ENCODE measurements around the gene SEMA5A.

Gene SEMA5A

GRCh38 chr5:9196403-9197227, 349.3 kb downstream of the SEMA5A start:
- DNase-seq: no peak

- DNase-seq: no peak
Observed at GRCh38 chr5:9194509-9194908, 351.4 kb downstream of the SEMA5A start.

GRCh38 chr5:9192266-9192665, 353.6 kb downstream of the SEMA5A start:
- DNase-seq: no peak

- no peak for DNase-seq
Observed at GRCh38 chr5:9189681-9190080, 356.2 kb downstream of the SEMA5A start.

GRCh38 chr5:9188956-9189355, 356.9 kb downstream of the SEMA5A start:
- DNase-seq: no peak

GRCh38 chr5:9188131-9188530, 357.7 kb downstream of the SEMA5A start:
- DNase-seq: no peak

- DNase-seq: no peak
Observed at GRCh38 chr5:9187614-9188013, 358.3 kb downstream of the SEMA5A start.

- DNase-seq: no peak
Observed at GRCh38 chr5:9186069-9186468, 359.8 kb downstream of the SEMA5A start.

- DNase-seq: no peak
Observed at GRCh38 chr5:9183992-9184391, 361.9 kb downstream of the SEMA5A start.

- no peak for DNase-seq
Observed at GRCh38 chr5:9182899-9183695, 362.8 kb downstream of the SEMA5A start.

GRCh38 chr5:9176641-9177040, 369.2 kb downstream of the SEMA5A start:
- no peak for DNase-seq

GRCh38 chr5:9174446-9174845, 371.4 kb downstream of the SEMA5A start:
- DNase-seq: no peak

GRCh38 chr5:9173281-9174048, 372.4 kb downstream of the SEMA5A start:
- DNase-seq: no peak

- DNase-seq: no peak
Observed at GRCh38 chr5:9170026-9170425, 375.8 kb downstream of the SEMA5A start.

- no peak for DNase-seq
Observed at GRCh38 chr5:9169557-9169902, 376.3 kb downstream of the SEMA5A start.

- no peak for DNase-seq
Observed at GRCh38 chr5:9168791-9169556, 376.9 kb downstream of the SEMA5A start.

GRCh38 chr5:9166202-9167112, 379.4 kb downstream of the SEMA5A start:
- DNase-seq: no peak

- no peak for DNase-seq
Observed at GRCh38 chr5:9165546-9165945, 380.3 kb downstream of the SEMA5A start.

GRCh38 chr5:9160747-9161146, 385.1 kb downstream of the SEMA5A start:
- no peak for DNase-seq

- no peak for DNase-seq
Observed at GRCh38 chr5:9157811-9158210, 388.1 kb downstream of the SEMA5A start.

GRCh38 chr5:9157020-9157419, 388.9 kb downstream of the SEMA5A start:
- no peak for DNase-seq

- DNase-seq: no peak
Observed at GRCh38 chr5:9156282-9156681, 389.6 kb downstream of the SEMA5A start.

All from CD4-positive, alpha-beta T cell treated with Interleukin-4 for 4 hours (primary cell).